Caco-2 (cell line): ENCODE results near the gene SH3RF1. TPM values are rescaled to one million over a fixed set of nuclear protein-coding genes. Genes with fewer than 3 reads are reported as not detected.
"Not testable (repeated sequence)": the region's sequence is repeated elsewhere in the genome, so short reads cannot be mapped to it uniquely, and the experiment has no call there.

ENCODE experiments used
- BruUV-seq: library from RNA; stranded (reverse); fragments of 400-500 nt; replicated peaks from 2 replicates; lab custom pipeline; 2021; lab: Mats Ljungman, UMichigan
- CTCF ChIA-PET: fragments of 300-600 bp; sonication (Branson Sonifier 250); formaldehyde crosslinking; loops from one replicate; lab custom pipeline; 2022; ENCODE audit warnings: antibody characterized with exemption; lab: Charles Lee
- POLR2A ChIA-PET: fragments of 300-600 bp; sonication (Branson Sonifier 250); formaldehyde crosslinking; loops from one replicate; lab custom pipeline; 2022; ENCODE audit warnings: antibody characterized with exemption; lab: Charles Lee
- DNase-seq, 2 experiments: peaks; one replicate each; pipeline versions ENCODE4 v3.0.0 to v3.0.0-alpha.2; 2020 to 2022
- H3K27me3 ChIP-seq: replicated peaks from 2 replicates; pipeline ENCODE4 v1.6.0; 2011; ENCODE audit warnings: low read length; ENCODE audit not compliant: control insufficient read depth, insufficient read depth
- H3K36me3 ChIP-seq: 2 replicates; pipeline ENCODE4 v1.5.1; 2011; ENCODE audit warnings: low read length; ENCODE audit not compliant: control insufficient read depth, insufficient read depth
- H3K4me1 ChIP-seq: fragments of 250-450 bp; sonication (Bioruptor Pico); 2 replicates; pipeline ENCODE4 v1.5.1; 2020; ENCODE audit warnings: mild to moderate bottlenecking
- H3K4me3 ChIP-seq: 2 replicates; pipeline ENCODE4 v1.5.1; 2011; ENCODE audit warnings: low read depth, mild to moderate bottlenecking, control low read depth, low read length
- H3K9me3 ChIP-seq: fragments of 250-450 bp; sonication (Bioruptor Pico); 2 replicates; pipeline ENCODE4 v1.5.1; 2020; ENCODE audit warnings: mild to moderate bottlenecking, moderate library complexity
- H3K27ac Mint-ChIP-seq: one replicate; pipeline ENCODE4 v1.8.0; 2022; ENCODE audit warnings: mixed read lengths; ENCODE audit not compliant: unreplicated experiment
- H3K27me3 Mint-ChIP-seq: one replicate; pipeline ENCODE4 v1.8.0; 2022; ENCODE audit warnings: mixed read lengths; ENCODE audit not compliant: insufficient read depth, unreplicated experiment
- H3K36me3 Mint-ChIP-seq: one replicate; pipeline ENCODE4 v1.8.0; 2022; ENCODE audit warnings: mild to moderate bottlenecking, mixed read lengths; ENCODE audit not compliant: insufficient read depth, unreplicated experiment
- H3K4me1 Mint-ChIP-seq: one replicate; pipeline ENCODE4 v1.8.0; 2022; ENCODE audit warnings: low read depth, mixed read lengths; ENCODE audit not compliant: unreplicated experiment
- H3K4me3 Mint-ChIP-seq: one replicate; pipeline ENCODE4 v1.8.0; 2022; ENCODE audit warnings: mild to moderate bottlenecking, moderate library complexity, mixed read lengths; ENCODE audit not compliant: unreplicated experiment
- H3K9me3 Mint-ChIP-seq: one replicate; pipeline ENCODE4 v1.8.0; 2022; ENCODE audit warnings: mixed read lengths; ENCODE audit not compliant: unreplicated experiment
- intact Hi-C: fragments of 100-400 bp; cut with micrococcal nuclease; formaldehyde crosslinking; loops from one replicate; pipeline ENCODE4 v1.10.0; 2022; ENCODE audit not compliant: unreplicated experiment
- total RNA-seq: library from RNA; stranded (reverse); gene quantifications from 2 replicates; pipeline ENCODE4 v1.2.3, GENCODE V29; 2022
- TF ChIP-seq, protein P1 (sequence below), 2 experiments: fragments of 200-600 bp in 1 of 2; IDR thresholded peaks; 1 replicate in 1 of 2; 2 replicates in 1 of 2; pipeline versions ENCODE4 v1.5.1 to v1.8.0; 2011 to 2022; ENCODE audit warnings: antibody characterized with exemption in 1 of 2, control low read depth in 1 of 2, inconsistent platforms in 1 of 2, low read depth in 1 of 2, low read length in 1 of 2, mild to moderate bottlenecking in 1 of 2, moderate library complexity in 1 of 2; ENCODE audit not compliant: insufficient read depth in 1 of 2, severe bottlenecking in 1 of 2, unreplicated experiment in 1 of 2

The SH3RF1 gene
- total RNA-seq, 1 experiment from 2014 or later, result 25.1 TPM

DNA sequence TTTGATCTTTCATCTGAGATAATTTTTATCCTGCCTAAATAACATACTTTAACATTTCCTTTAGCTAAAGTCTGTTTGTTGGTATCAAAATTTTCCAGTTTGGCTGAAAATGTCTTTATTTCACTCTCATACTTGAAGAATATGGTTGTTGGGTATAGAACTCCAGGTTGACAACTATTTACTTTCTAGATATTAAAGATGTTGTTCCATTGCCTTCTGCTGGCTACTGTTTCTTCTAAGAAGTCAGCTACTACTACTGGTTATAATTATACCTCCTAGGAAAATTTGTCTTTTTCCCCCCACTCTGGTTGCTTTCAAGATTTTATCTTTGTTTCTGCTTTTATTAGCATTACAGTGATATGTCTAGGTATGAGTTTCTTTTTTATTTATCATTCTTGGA is 75.7 kb downstream of the SH3RF1 start:
- H3K27ac Mint-ChIP-seq, result no peak overlapping the region
- CTCF ChIA-PET, result no interaction called here

DNA sequence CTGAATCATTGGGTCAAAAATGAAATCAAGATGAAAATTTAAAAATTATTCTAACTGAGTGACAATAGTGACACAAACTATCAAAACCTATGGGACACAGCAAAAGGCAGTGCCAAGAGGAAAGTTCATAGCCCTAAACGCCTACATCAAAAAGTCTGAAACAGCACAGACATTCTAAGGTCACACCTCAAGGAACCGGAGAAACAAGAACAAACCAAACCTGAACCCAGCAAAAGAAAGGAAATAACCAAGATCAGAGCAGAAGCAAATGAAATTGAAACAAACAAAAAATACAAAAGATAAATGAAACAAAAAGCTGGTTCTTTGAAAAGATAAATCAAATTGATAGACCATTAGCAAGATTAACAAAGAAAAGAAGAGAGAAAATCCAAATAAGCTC is 80.8 kb downstream of the SH3RF1 start:
- H3K27me3 ChIP-seq, H3K9me3 ChIP-seq, intact Hi-C loops, POLR2A ChIA-PET, H3K36me3 ChIP-seq, DNase-seq, H3K4me3 ChIP-seq, H3K27ac Mint-ChIP-seq, H3K27me3 Mint-ChIP-seq, H3K4me3 Mint-ChIP-seq, BruUV-seq: not testable (repeated sequence)
- CTCF ChIA-PET, result interaction anchor here (0.6 kb wide), 1 partner anchor 180 kb away, joined by 3 read pairs; the partner anchor contains the start of gene CBR4
- peaks cover 10% of the 10 kb centered on the region for H3K9me3 Mint-ChIP-seq
- peaks cover 26% of the 10 kb centered on the region for H3K4me1 ChIP-seq
- peaks cover 41% of the 10 kb centered on the region for H3K4me1 Mint-ChIP-seq
- peaks cover 20% of the 10 kb centered on the region for H3K36me3 Mint-ChIP-seq

More for the DNA sequence above, 75.7 kb downstream of the SH3RF1 start:
- Mint-ChIP-seq H3K4me1 (peaks cover 29% of the 10 kb centered on the region), H3K4me3 (no peak overlapping the region), H3K36me3 (peaks cover 11% of the 10 kb centered on the region), H3K27me3 (no peaks in the 10 kb centered on the region), H3K9me3 (peaks cover 5% of the 10 kb centered on the region)
- POLR2A ChIA-PET, result no interaction called here
- no peaks in the 10 kb centered on the region for H3K36me3 ChIP-seq
- DNase-seq, result no peak
- intact Hi-C loops, result no loop called here
- H3K4me3 ChIP-seq, result no peak overlapping the region
- H3K4me1 ChIP-seq, result peaks cover 12% of the 10 kb centered on the region
- BruUV-seq, result no TSS peak
- H3K27me3 ChIP-seq, result no peaks in the 10 kb centered on the region
- no peaks in the 10 kb centered on the region for H3K9me3 ChIP-seq
- TF ChIP-seq, protein P1, sequence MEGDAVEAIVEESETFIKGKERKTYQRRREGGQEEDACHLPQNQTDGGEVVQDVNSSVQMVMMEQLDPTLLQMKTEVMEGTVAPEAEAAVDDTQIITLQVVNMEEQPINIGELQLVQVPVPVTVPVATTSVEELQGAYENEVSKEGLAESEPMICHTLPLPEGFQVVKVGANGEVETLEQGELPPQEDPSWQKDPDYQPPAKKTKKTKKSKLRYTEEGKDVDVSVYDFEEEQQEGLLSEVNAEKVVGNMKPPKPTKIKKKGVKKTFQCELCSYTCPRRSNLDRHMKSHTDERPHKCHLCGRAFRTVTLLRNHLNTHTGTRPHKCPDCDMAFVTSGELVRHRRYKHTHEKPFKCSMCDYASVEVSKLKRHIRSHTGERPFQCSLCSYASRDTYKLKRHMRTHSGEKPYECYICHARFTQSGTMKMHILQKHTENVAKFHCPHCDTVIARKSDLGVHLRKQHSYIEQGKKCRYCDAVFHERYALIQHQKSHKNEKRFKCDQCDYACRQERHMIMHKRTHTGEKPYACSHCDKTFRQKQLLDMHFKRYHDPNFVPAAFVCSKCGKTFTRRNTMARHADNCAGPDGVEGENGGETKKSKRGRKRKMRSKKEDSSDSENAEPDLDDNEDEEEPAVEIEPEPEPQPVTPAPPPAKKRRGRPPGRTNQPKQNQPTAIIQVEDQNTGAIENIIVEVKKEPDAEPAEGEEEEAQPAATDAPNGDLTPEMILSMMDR (IDR thresholded peaks at IDR 0.05; ENCODE audit: insufficient read depth in 1 of 2, low read depth in 1 of 2, low read length in 1 of 2, severe bottlenecking in 1 of 2, unreplicated experiment in 1 of 2), result no peak

DNA sequence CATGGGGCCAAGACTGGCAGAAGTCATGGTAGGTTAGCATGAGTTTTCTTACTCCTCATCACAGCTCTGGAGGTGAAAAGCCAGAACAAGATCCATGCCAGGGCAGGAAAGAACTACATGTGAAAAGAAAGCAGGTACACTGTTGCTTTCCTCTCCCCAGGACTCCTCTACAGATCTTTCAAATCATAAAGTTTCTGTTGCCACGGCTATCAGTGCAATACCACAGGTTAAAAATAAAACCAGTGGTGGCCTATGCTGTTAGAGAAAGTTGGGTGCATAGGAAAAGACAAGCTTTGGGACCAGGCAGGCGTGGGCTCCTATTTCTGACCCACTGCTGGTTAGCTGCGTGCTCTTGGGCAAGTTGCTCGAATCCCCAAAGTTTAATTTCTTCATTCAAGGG is 81.4 kb downstream of the SH3RF1 start:
- CTCF ChIA-PET, result interaction anchor here (0.6 kb wide), 1 partner anchor 179 kb away, joined by 3 read pairs; the partner anchor contains the start of gene CBR4
- H3K4me1 ChIP-seq, result peaks cover 28% of the 10 kb centered on the region
- H3K4me3 Mint-ChIP-seq, result no peak overlapping the region
- no peaks in the 10 kb centered on the region for H3K36me3 ChIP-seq
- no peak overlapping the region for H3K4me3 ChIP-seq
- H3K27ac Mint-ChIP-seq, result no peak overlapping the region
- H3K36me3 Mint-ChIP-seq, result peaks cover 20% of the 10 kb centered on the region
- TF ChIP-seq, protein P1 (IDR thresholded peaks at IDR 0.05; ENCODE audit: insufficient read depth in 1 of 2, low read depth in 1 of 2, low read length in 1 of 2, severe bottlenecking in 1 of 2, unreplicated experiment in 1 of 2), result no peak
- H3K9me3 ChIP-seq, result no peaks in the 10 kb centered on the region
- H3K27me3 Mint-ChIP-seq, result no peaks in the 10 kb centered on the region
- no peak for DNase-seq
- peaks cover 10% of the 10 kb centered on the region for H3K9me3 Mint-ChIP-seq
- POLR2A ChIA-PET, result no interaction called here
- no peaks in the 10 kb centered on the region for H3K27me3 ChIP-seq
- BruUV-seq, result no TSS peak
- intact Hi-C loops, result no loop called here
- peaks cover 43% of the 10 kb centered on the region for H3K4me1 Mint-ChIP-seq
